ENCODE data around the gene ALG2.

The ALG2 gene

DNA sequence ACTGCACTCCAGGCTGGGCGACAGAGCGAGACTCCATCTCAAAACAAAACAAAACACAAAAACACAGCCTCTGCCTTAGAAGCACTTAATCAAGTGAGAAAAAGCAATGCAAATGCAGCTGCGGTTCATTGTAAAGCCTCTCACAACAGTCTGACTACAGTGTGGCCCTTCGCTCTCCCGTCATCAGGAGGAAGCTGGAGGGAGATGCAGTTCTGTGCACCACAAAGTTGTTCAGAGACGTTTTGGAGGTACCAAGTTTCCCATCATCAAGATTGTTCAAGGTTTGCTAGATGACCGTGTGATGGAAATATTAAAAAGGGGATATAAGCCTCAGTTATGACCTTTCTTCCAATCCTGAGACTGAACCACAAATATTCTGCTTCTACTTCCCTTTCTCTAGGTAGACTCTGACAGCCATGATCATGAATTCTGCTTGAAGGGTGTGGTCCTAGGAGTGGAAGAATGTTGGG is 41.2 kb upstream of the ALG2 start:
- TF ChIP-seq, protein P1, sequence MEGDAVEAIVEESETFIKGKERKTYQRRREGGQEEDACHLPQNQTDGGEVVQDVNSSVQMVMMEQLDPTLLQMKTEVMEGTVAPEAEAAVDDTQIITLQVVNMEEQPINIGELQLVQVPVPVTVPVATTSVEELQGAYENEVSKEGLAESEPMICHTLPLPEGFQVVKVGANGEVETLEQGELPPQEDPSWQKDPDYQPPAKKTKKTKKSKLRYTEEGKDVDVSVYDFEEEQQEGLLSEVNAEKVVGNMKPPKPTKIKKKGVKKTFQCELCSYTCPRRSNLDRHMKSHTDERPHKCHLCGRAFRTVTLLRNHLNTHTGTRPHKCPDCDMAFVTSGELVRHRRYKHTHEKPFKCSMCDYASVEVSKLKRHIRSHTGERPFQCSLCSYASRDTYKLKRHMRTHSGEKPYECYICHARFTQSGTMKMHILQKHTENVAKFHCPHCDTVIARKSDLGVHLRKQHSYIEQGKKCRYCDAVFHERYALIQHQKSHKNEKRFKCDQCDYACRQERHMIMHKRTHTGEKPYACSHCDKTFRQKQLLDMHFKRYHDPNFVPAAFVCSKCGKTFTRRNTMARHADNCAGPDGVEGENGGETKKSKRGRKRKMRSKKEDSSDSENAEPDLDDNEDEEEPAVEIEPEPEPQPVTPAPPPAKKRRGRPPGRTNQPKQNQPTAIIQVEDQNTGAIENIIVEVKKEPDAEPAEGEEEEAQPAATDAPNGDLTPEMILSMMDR (conservative IDR thresholded peaks at IDR 0.05; ENCODE audit: low read length): no peak
- no peak for TF ChIP-seq EZH2phosphoT487 (IDR thresholded peaks at IDR 0.05; ENCODE audit: borderline replicate concordance)
- H3K4me2 ChIP-seq (ENCODE audit: low read depth, low read length, poor library complexity, severe bottlenecking): no peak overlapping the region
- H3K27me3 ChIP-seq (ENCODE audit: insufficient read depth, low read length, poor library complexity, severe bottlenecking): no peaks in the 10 kb centered on the region
- H3K4me1 ChIP-seq (ENCODE audit: insufficient read depth, low read length, poor library complexity, severe bottlenecking): peaks cover 5% of the 10 kb centered on the region
- no peaks in the 10 kb centered on the region for H3K79me2 ChIP-seq (ENCODE audit: insufficient read depth, low read length)
- H3K36me3 ChIP-seq (ENCODE audit: insufficient read depth, low read length): no peaks in the 10 kb centered on the region
- no peaks in the 10 kb centered on the region for H3K9me2 ChIP-seq (replicated peaks; ENCODE audit: low read depth, low read length)
- H3F3A ChIP-seq (ENCODE audit: low read depth): no peaks in the 10 kb centered on the region
- no peaks in the 10 kb centered on the region for H4K20me1 ChIP-seq (ENCODE audit: insufficient read depth, low read length, poor library complexity, severe bottlenecking)
- H3K9me3 ChIP-seq (ENCODE audit: insufficient read depth, low read depth, low read length): no peaks in the 10 kb centered on the region
- no peak overlapping the region for H3K9ac ChIP-seq (ENCODE audit: low read depth, low read length, poor library complexity, severe bottlenecking)
- no peak overlapping the region for H2AFZ ChIP-seq (ENCODE audit: low read length)
- no peak overlapping the region for H3K4me3 ChIP-seq (ENCODE audit: low read length, poor library complexity, severe bottlenecking)

DNA sequence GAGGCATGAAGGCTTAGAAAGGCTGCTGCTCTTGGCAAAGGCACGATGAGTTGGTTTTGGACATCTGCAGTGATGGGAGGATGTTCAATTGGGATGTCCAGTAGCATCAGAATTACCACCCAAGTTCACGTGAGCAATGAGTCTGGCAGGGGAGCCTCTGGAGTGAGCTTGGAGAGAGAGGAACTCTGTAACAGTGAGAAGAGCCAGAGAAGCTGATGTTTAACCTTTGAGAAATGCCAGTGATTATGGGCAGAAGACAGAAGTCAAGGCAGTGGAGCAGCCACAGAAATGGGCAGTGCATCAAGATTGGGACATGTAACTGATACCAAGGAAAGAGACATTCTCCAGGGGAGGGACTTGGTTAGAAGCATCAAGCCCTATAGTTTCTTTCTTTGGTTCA is 40.2 kb upstream of the ALG2 start:
- no peak overlapping the region for H2AFZ ChIP-seq (ENCODE audit: low read length)
- no peaks in the 10 kb centered on the region for H3F3A ChIP-seq (ENCODE audit: low read depth)
- H3K27me3 ChIP-seq (ENCODE audit: insufficient read depth, low read length, poor library complexity, severe bottlenecking): no peaks in the 10 kb centered on the region
- H3K36me3 ChIP-seq (ENCODE audit: insufficient read depth, low read length): no peaks in the 10 kb centered on the region
- H4K20me1 ChIP-seq (ENCODE audit: insufficient read depth, low read length, poor library complexity, severe bottlenecking): no peaks in the 10 kb centered on the region
- H3K9me3 ChIP-seq (ENCODE audit: insufficient read depth, low read depth, low read length): no peaks in the 10 kb centered on the region
- H3K4me3 ChIP-seq (ENCODE audit: low read length, poor library complexity, severe bottlenecking): no peak overlapping the region
- no peaks in the 10 kb centered on the region for H3K9me2 ChIP-seq (replicated peaks; ENCODE audit: low read depth, low read length)
- H3K4me1 ChIP-seq (ENCODE audit: insufficient read depth, low read length, poor library complexity, severe bottlenecking): peaks cover 3% of the 10 kb centered on the region
- H3K4me2 ChIP-seq (ENCODE audit: low read depth, low read length, poor library complexity, severe bottlenecking): no peak overlapping the region
- H3K9ac ChIP-seq (ENCODE audit: low read depth, low read length, poor library complexity, severe bottlenecking): no peak overlapping the region
- TF ChIP-seq, protein P1 (conservative IDR thresholded peaks at IDR 0.05; ENCODE audit: low read length): no peak
- no peak for TF ChIP-seq EZH2phosphoT487 (IDR thresholded peaks at IDR 0.05; ENCODE audit: borderline replicate concordance)
- H3K79me2 ChIP-seq (ENCODE audit: insufficient read depth, low read length): no peaks in the 10 kb centered on the region

DNA sequence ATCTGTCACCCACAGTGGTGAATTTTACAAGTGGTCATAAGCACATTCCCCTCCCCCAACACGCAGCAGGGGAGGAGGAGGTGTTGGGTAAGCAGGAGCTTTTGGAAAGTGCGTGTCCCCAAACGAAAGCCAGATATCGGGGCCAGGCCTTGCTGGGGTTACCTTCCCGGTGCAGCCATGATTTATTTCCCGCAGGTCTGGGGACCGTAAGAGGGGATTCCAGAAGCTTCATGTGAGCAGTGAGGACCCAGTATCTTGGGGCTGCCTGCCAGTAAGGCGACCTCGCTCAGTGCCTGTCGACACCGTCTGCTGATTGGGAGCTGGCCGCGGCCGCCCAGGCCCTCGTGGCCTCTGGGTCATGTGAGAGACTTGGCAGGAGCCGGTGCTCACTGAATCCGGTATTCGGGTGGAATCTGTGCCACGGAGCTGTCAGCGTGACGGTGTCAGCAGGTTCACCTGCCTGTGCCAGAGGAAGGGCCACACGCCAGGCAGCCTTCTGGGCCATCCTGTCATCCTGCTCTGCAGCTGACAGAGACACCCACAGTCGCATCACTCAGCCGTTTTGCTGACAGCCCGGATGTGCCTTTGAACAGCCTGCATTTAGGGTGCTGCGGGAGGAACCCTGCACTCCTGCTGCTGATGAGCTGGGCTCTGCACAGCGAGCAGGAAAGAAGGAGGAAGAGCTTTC is 37.6 kb upstream of the ALG2 start:
- Histone ChIP-seq H3K4me3 (ENCODE audit: low read length, poor library complexity, severe bottlenecking) (no peak overlapping the region), H3K4me2 (ENCODE audit: low read depth, low read length, poor library complexity, severe bottlenecking) (no peak overlapping the region), H2AFZ (ENCODE audit: low read length) (no peak overlapping the region), H3F3A (ENCODE audit: low read depth) (no peaks in the 10 kb centered on the region), H3K36me3 (ENCODE audit: insufficient read depth, low read length) (no peaks in the 10 kb centered on the region), H4K20me1 (ENCODE audit: insufficient read depth, low read length, poor library complexity, severe bottlenecking) (no peaks in the 10 kb centered on the region), H3K9ac (ENCODE audit: low read depth, low read length, poor library complexity, severe bottlenecking) (no peak overlapping the region), H3K9me3 (ENCODE audit: insufficient read depth, low read depth, low read length) (no peaks in the 10 kb centered on the region), H3K27me3 (ENCODE audit: insufficient read depth, low read length, poor library complexity, severe bottlenecking) (no peaks in the 10 kb centered on the region), H3K79me2 (ENCODE audit: insufficient read depth, low read length) (no peaks in the 10 kb centered on the region), H3K9me2 (replicated peaks; ENCODE audit: low read depth, low read length) (no peaks in the 10 kb centered on the region), H3K4me1 (ENCODE audit: insufficient read depth, low read length, poor library complexity, severe bottlenecking) (no peaks in the 10 kb centered on the region)
- TF ChIP-seq, protein P1 (conservative IDR thresholded peaks at IDR 0.05; ENCODE audit: low read length): no peak
- TF ChIP-seq EZH2phosphoT487 (IDR thresholded peaks at IDR 0.05; ENCODE audit: borderline replicate concordance): no peak

Measured in Loucy (cell line).